ENCODE measurements around the gene GUCA1A.

Gene GUCA1A

GRCh38 chr6:42173101-42173500 is at the start of gene GUCA1A:
Gene GUCA1A (plus strand): TSS chr6:42173364. CDS start chr6:42173614, 250 bp downstream.
- no peak for TF ChIP-seq MYC (IDR thresholded peaks at IDR 0.05; ENCODE audit: low read depth, low read length)
- no peak for TF ChIP-seq POLR2A (IDR thresholded peaks at IDR 0.05; ENCODE audit: extremely low read depth, insufficient read length)
- TF ChIP-seq MAX (IDR thresholded peaks at IDR 0.05; ENCODE audit: low read depth, low read length), result no peak
- TF ChIP-seq CTCF (IDR thresholded peaks at IDR 0.05; ENCODE audit: low read depth, low read length), result no peak
- no peak for DNase-seq (ENCODE audit: low read depth)
- H3K4me3 ChIP-seq (ENCODE audit: low read depth, low read length), result no peak within 1 kb of the TSS

- no peak for TF ChIP-seq POLR2A (IDR thresholded peaks at IDR 0.05; ENCODE audit: extremely low read depth, insufficient read length)
- no peak for TF ChIP-seq CTCF (IDR thresholded peaks at IDR 0.05; ENCODE audit: low read depth, low read length)
- TF ChIP-seq MAX (IDR thresholded peaks at IDR 0.05; ENCODE audit: low read depth, low read length), result no peak
- no peak for TF ChIP-seq MYC (IDR thresholded peaks at IDR 0.05; ENCODE audit: low read depth, low read length)
- no peak overlapping the region for H3K4me3 ChIP-seq (ENCODE audit: low read depth, low read length)
Observed at GRCh38 chr6:42123379-42124103, 49.6 kb upstream of the GUCA1A start.

GRCh38 chr6:42124223-42124836 is 48.8 kb upstream of the GUCA1A start:
- TF ChIP-seq MAX (IDR thresholded peaks at IDR 0.05; ENCODE audit: low read depth, low read length) (no peak), POLR2A (IDR thresholded peaks at IDR 0.05; ENCODE audit: extremely low read depth, insufficient read length) (no peak), CTCF (IDR thresholded peaks at IDR 0.05; ENCODE audit: low read depth, low read length) (no peak)
- H3K4me3 ChIP-seq (ENCODE audit: low read depth, low read length), result no peak overlapping the region
- DNase-seq (ENCODE audit: low read depth), result no peak

More at GRCh38 chr6:42123379-42124103, 49.6 kb upstream of the GUCA1A start:
- DNase-seq (ENCODE audit: low read depth), result no peak

- no peak for TF ChIP-seq CTCF (IDR thresholded peaks at IDR 0.05; ENCODE audit: low read depth, low read length)
- no peak for TF ChIP-seq MYC (IDR thresholded peaks at IDR 0.05; ENCODE audit: low read depth, low read length)
- TF ChIP-seq POLR2A (IDR thresholded peaks at IDR 0.05; ENCODE audit: extremely low read depth, insufficient read length), result no peak
- no peak for TF ChIP-seq MAX (IDR thresholded peaks at IDR 0.05; ENCODE audit: low read depth, low read length)
- H3K4me3 ChIP-seq (ENCODE audit: low read depth, low read length), result no peak overlapping the region
- DNase-seq (ENCODE audit: low read depth), result peak; percentile 24
Observed at GRCh38 chr6:42125231-42125630, 47.9 kb upstream of the GUCA1A start.

- TF ChIP-seq MAX (IDR thresholded peaks at IDR 0.05; ENCODE audit: low read depth, low read length) (no peak), POLR2A (IDR thresholded peaks at IDR 0.05; ENCODE audit: extremely low read depth, insufficient read length) (no peak), MYC (IDR thresholded peaks at IDR 0.05; ENCODE audit: low read depth, low read length) (no peak), CTCF (IDR thresholded peaks at IDR 0.05; ENCODE audit: low read depth, low read length) (no peak)
- H3K4me3 ChIP-seq (ENCODE audit: low read depth, low read length), result no peak overlapping the region
- DNase-seq (ENCODE audit: low read depth), result no peak
Observed at GRCh38 chr6:42125663-42126062, 47.5 kb upstream of the GUCA1A start.
